ENCODE data around the gene KBTBD4. TPM values are rescaled to one million over a fixed set of nuclear protein-coding genes. Genes with fewer than 3 reads are reported as not detected.

Gene KBTBD4
- total and polyA plus RNA-seq, 2 of the 8 experiments (the other 6 are each of a cell fraction or from before 2014, with no cell fraction given), result 12.0 to 19.5 TPM

DNA sequence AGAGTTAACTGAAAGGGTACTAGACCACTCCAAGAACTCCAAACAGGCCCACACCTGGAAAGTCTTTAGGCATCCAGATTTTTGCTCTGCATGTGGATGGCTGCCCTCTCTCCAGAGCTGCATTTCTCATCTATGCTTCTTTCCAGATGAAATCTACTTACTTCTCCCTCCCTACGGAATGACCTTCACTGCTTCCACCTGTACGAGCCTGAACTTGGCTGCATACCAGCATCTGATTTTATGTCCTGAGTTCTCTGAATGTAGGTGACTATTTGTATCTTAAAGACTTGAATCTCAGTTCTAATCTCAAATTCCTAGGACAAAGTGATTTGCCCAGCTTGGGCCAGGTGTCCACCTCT lies 39.1 kb downstream of the KBTBD4 start (continued):
- TF ChIP-seq, protein P1, sequence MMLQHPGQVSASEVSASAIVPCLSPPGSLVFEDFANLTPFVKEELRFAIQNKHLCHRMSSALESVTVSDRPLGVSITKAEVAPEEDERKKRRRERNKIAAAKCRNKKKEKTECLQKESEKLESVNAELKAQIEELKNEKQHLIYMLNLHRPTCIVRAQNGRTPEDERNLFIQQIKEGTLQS (IDR thresholded peaks at IDR 0.05; ENCODE audit: insufficient read depth, low read depth, low read length), result no peak
- TF ChIP-seq NANOG (IDR thresholded peaks at IDR 0.05; ENCODE audit: insufficient read depth, low read depth, low read length, poor library complexity, severe bottlenecking), result no peak
- no peak for TF ChIP-seq BRCA1 (IDR thresholded peaks at IDR 0.05; ENCODE audit: low read depth, low read length)
- TF ChIP-seq CBX5 (IDR thresholded peaks at IDR 0.05; ENCODE audit: low read depth, low read length), result no peak
- no peak for TF ChIP-seq POLR2A (IDR thresholded peaks at IDR 0.05; ENCODE audit: control extremely low read depth in 1 of 2, low read depth in 2 of 2, low read length in 2 of 2)
- no peak for TF ChIP-seq CREB1 (IDR thresholded peaks at IDR 0.05)
- TF ChIP-seq TAF7 (optimal IDR thresholded peaks at IDR 0.05; ENCODE audit: borderline replicate concordance, low read depth, low read length), result no peak
- TF ChIP-seq NRF1 (IDR thresholded peaks at IDR 0.05; ENCODE audit: low read depth, low read length), result no peak
